Hindlimb muscle (tissue), 1 donor: ENCODE measurements around the gene ID2. TPM values are rescaled to one million over a fixed set of nuclear protein-coding genes. Genes with fewer than 3 reads are reported as not detected.

Experiments used
- DNase-seq: peaks from one replicate; pipeline ENCODE4 v3.0.0-alpha.2; 2013
- polyA plus RNA-seq: library from polyadenylated mRNA; unstranded; fragments of 120-200 nt; gene quantifications from one replicate; pipeline ENCODE4 v1.2.1, GENCODE V29; 2013; ENCODE audit not compliant: insufficient read length

ID2 gene, protein sequence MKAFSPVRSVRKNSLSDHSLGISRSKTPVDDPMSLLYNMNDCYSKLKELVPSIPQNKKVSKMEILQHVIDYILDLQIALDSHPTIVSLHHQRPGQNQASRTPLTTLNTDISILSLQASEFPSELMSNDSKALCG
- polyA plus RNA-seq = 26.7 TPM

- DNase-seq = peak; percentile 99
Measured at GRCh38 chr2:8681786-8682692, at the start of gene ID2. Gene ID2, plus strand, starts transcription at chr2:8682056. Its CDS starts 110 bp downstream, at chr2:8682166.

- DNase-seq = no peak
Measured at GRCh38 chr2:8632755-8633154, 49.1 kb upstream of the ID2 start.

DNA sequence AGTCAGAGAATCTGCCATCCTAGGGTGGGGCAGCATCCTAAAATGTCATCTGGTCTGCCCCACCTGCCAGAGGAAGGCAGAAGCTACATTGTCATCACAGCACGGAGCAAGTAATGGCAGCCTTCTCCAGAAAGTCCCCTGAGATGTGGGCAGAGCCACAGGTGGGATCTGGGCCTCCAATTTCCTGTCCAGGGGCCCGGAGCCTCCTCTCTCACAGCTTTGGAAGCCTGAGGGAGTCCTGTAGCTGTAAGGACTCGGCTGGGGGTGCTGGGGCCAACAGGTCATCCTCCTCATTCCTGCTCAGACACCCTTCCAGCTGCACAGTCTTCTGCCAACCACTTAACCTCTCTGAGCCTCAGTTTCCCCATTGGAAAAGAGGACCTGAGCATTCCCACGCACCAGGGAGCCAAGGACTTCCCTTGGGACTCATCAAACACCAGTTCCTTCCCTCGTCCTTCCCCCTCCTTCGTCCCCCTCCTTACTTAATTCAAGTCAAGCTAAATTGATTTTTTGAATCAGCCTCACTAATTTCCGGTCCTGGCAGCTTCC is 48.6 kb upstream of the ID2 start:
- no peak for DNase-seq

DNA sequence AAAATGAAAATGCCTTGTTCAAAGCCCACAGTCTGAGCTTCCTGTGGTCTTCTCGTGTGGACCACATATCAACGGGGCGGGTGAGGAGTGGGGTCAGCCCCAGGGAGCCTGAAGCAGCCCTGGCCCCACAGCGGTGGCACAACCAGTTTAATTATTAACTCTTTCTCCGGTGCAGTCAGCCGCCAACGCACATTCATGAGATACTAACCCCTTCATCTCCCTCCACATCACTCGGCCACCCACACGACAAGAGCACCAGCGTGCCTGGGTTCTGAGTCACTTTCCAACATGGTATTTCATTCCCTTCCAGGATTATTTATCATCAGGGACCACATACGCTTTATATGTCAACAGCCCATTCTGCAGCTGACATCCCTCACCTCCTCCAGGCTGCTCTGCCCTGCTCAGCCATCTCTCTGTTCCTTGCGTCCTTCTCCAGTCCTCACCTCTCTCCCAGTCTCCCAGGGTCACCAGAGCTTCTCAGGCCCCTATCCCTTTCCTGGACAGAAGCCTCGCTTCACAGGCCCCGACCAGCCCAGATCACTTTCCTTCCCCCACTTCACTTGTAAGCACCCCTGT is 48.0 kb upstream of the ID2 start:
- no peak for DNase-seq

GRCh38 chr2:8634466-8635172 is 47.2 kb upstream of the ID2 start:
- no peak for DNase-seq

DNA sequence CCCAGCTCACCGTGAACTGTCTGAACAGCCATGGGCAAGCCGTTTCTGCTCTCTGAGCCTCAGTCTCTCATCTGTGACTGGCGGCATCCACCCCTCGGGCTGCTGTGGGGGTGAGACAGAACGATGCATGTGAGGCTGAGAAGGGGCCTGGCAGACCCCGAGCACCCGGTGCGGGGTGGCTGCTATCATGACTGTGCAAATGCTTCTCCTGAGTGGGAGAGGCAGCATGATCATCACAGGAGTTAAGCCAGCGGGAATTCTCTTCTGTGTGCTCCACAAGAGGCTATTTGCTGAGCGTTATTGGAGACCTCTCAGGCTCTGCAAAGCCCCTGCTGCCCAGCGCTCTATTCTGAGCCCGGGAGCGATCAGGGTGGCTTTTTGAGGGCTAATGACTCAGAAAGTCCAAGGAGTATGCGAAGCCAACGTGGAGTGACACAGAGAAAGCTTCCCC is 45.8 kb upstream of the ID2 start:
- DNase-seq = no peak

- peak; percentile 15 for DNase-seq
Measured at GRCh38 chr2:8636721-8637636, 44.9 kb upstream of the ID2 start.

DNA sequence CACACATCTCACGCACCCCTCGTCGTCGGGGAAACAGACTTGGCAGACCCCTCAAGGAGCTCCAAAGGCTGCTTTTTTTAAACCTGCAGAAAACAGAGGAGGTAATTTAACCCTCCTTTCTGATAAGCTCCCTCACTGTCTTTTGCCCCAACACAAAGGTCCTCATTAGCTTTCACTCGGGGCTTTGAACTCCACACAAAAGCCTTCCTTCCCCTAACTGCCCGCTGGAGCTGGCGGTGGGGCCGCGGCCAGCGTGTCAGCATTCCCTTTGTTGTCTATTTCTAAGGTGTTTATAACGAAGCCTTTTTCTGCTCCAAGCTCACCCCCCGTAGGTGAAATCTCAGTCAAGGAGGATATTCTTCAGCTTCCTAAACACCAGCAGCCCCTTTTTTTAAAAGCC is 43.5 kb upstream of the ID2 start:
- DNase-seq = no peak

- no peak for DNase-seq
Measured at GRCh38 chr2:8639122-8639635, 42.7 kb upstream of the ID2 start.

- DNase-seq = no peak
Measured at GRCh38 chr2:8640498-8640897, 41.4 kb upstream of the ID2 start.

DNA sequence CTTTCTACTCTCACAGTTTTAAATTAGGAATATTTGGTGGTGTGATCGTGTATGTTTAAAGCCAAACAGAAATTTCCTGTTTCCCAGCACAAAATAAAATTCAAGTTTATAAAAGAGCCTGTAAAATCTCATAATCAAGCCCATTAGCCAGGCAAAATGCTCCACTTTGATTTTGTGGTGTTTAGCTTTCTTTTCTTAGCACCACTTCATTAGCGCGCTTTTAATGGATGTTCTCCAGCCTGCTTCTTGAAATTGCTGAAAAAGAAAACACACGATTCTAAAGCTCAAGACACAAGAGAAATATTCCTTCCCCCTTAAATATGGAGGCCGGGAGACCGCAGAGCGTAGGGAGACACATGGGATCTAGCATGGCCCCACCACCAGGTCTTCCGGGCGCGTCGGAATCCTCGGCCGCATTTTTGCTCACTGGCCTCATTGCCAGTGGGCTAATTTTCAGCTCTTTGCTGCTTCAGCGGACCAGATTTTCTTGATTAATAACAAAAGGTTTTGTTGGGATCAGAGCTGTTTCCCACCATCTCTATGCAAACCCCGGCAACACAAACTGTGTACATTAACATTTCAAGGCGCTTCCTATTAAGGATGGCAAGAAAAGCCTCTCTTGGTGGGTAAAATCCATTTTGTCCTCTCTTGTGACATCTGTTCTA is 40.4 kb upstream of the ID2 start:
- DNase-seq = no peak

- DNase-seq = no peak
Measured at GRCh38 chr2:8642366-8643068, 39.3 kb upstream of the ID2 start.

- DNase-seq = no peak
Measured at GRCh38 chr2:8643250-8643995, 38.4 kb upstream of the ID2 start.

GRCh38 chr2:8643996-8644356 is 37.9 kb upstream of the ID2 start:
- DNase-seq = no peak

DNA sequence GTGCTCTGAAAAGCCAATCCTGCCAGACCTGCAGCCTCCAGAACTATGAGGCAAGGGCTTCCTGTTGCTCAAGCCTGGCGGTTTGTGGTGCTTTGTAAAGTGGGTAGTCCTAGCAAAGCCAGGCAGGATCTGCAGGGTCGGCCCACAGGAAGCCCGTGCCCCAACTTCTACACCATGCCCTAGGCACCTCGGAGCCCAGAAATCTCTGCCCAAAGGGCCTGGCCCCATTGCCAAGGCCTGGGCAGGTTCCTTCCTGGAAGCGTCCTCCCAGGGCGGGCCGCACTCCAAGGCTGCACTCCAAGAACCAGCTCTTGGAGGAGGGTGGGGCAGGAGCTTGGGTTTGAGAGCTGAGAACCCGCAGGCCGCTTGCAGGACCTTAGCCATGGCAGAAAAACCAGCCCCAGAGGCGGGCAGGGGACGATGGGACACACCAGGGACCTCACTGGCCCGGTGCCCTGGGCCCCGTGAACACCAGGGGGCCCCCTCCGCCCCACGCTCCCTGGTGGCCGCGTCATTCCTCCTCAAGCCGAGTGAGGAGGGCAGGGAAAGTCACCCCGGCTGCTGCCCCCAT is 37.2 kb upstream of the ID2 start:
- no peak for DNase-seq

- no peak for DNase-seq
Measured at GRCh38 chr2:8645176-8645831, 36.6 kb upstream of the ID2 start.

DNA sequence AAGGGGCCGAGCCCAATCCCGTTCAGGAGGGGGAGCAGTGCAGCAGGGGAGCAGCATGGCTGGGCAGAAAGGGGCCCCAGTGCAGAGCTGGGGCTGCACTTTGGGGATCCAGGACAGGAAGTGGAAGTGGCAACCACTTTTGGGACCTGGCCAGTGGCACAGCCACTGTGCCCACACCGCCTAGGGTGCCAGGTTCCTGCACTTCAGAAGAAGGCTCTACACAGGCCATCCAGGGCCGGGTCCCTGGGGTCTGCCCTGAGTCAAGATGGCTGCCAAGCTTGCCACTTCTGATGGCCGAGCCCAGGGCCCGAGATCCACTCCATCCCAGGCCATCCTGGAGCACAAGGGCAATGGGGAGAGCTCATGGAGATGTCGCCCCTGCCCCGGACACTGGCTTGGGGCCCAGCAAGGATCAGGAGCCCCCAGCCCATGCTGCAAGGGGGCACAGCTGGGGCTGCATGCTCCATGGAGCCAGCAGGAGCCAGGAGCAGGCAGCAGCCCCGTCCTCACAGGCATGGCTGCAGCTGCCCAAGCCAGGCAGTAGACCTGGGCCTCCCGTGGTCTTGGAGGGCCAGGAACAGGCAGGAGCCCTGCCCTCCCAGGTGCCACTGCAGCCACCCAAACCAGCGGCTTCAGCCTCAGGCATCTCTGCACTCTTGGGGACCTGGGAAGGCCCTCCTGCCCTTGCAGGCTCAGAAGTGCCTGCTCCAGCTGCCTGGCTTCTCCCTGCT is 35.0 kb upstream of the ID2 start:
- no peak for DNase-seq

DNA sequence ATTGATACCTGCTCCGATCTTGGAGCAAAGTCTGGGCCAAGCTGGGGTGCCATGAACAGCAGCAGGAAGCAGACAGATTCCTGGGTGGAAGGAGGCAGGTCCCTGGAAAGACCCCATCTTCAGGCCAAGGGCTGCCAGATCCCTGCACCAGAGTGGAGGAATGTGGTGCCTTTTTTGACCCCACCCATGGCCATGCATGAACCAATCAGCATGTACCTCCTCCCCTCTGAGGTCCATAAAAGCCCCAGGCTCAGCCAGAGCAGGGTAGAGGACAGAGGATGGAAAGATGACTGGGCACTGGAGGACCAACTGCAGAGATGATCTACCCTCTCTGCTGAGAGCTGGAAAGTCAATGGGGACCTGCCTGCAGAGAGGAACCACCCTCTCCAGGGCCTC is 34.4 kb upstream of the ID2 start:
- DNase-seq = no peak
